Epithelial cell of prostate (primary cell): Measurements from ENCODE around the gene HLA-DQA1.
"Not testable (repeated sequence)": the region's sequence is repeated elsewhere in the genome, so short reads cannot be mapped to it uniquely, and the experiment has no call there.

ENCODE experiments used
- DNase-seq: peaks from one replicate; pipeline ENCODE4 v3.0.0-alpha.2; 2011; ENCODE audit warnings: low read depth, low spot score
- H3K27ac ChIP-seq: fragments of 450-650 bp; 2 replicates; pipeline ENCODE4 v1.5.1; 2017; ENCODE audit warnings: mild to moderate bottlenecking

HLA-DQA1 gene

GRCh38 chr6:32637219-32637880 lies at the start of gene HLA-DQA1:
TSS of gene HLA-DQA1 (plus strand) at chr6:32637406. CDS start at chr6:32637459, 53 bp downstream.
- no peak for DNase-seq
- no peak within 1 kb of the TSS for H3K27ac ChIP-seq

- no peak overlapping the region for H3K27ac ChIP-seq
- DNase-seq = no peak
These were observed 49.0 kb upstream of the HLA-DQA1 start for GRCh38 chr6:32588156-32588555.

- H3K27ac ChIP-seq = no peak within 1 kb of the TSS
- no peak for DNase-seq
These were observed 47.4 kb upstream of the HLA-DQA1 start, which contains the start of gene HLA-DRB1 for GRCh38 chr6:32589596-32590449. TSS of gene HLA-DRB1 (minus strand) at chr6:32589848. CDS start at chr6:32589742, 106 bp downstream.

DNA sequence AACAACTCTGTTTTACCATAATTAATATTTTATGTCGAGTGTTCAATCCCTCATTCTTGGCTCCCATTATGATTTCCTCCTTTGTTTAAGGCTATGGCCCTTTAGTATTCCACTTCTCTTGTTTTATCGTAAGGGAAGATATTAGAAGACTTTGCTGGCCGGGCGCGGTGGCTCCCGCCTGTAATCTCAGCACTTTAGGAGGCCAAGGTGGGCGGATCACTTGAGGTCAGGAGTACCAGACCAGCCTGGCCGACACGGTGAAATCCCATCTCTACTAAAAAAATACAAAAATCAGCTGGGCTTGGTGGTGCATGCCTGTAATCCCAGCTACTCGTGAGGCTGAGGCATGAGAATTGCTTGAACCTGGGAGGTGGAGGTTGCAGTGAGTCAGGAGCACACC lies 46.5 kb upstream of the HLA-DQA1 start:
- not testable (repeated sequence) for DNase-seq, H3K27ac ChIP-seq

DNA sequence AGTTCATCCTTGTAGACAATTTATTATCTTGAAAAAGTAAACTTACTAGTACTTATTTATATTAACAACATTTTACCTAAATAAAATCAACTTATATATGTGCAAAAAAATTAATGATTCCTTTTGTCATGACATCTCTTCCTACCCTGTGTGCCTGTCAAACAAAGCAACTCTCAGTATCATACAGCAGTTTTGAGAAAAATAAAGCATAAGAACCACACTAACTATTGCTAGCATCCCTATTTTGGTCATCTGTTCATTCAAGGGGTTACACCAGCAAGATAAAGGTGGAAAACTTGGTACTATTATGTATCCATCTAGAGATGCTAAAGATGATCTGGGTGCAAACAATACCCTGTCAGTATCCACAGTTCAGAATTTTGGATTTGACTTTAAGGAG lies 40.2 kb upstream of the HLA-DQA1 start:
- DNase-seq = no peak
- H3K27ac ChIP-seq = no peak overlapping the region

DNA sequence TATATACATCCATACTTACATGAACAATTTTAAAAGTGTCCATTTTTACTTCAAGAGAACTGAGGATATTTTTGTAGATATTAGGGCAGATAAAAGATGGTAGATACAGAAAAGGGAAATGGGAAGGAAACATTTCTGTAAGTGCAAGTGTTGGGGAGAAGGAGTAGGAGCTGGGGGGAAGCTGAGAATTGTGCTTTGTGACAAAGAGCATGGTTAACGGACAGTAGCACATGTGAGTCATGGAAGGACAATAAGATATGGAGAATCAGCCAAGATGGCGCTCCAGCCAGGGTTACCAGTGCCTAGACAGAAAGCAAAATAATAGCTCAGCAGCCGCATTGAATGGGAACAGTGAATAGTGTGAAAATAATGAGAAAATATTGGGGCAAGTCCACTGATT lies 34.8 kb upstream of the HLA-DQA1 start:
- no peak for DNase-seq
- no peak overlapping the region for H3K27ac ChIP-seq

- H3K27ac ChIP-seq = no peak overlapping the region
- no peak for DNase-seq
These were observed 34.0 kb upstream of the HLA-DQA1 start for GRCh38 chr6:32603222-32603621.

DNA sequence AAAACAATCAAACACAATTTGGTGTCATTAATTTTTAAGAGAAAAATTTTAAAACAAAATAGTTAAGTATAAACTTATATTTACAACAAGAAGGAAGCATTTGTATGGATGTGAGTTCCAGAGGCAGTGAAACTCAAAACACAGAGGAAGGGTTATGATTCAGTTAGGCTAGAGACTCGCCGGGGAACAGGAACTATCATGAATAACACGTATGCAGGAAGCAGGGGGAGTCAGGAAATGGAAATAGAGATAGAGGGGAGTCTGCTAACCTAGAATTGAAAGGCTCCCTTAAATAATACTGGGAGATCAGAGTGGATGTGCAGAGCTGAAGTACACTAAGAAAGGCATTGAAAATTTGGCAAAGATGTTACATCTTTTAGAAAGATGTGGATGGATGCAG lies 33.3 kb upstream of the HLA-DQA1 start:
- H3K27ac ChIP-seq = no peak overlapping the region
- no peak for DNase-seq

- H3K27ac ChIP-seq = no peak overlapping the region
- DNase-seq = no peak
These were observed 32.8 kb upstream of the HLA-DQA1 start for GRCh38 chr6:32604434-32604877.

- H3K27ac ChIP-seq = no peak overlapping the region
- no peak for DNase-seq
These were observed 29.8 kb upstream of the HLA-DQA1 start for GRCh38 chr6:32607263-32607987.

- no peak overlapping the region for H3K27ac ChIP-seq
- no peak for DNase-seq
These were observed 29.3 kb upstream of the HLA-DQA1 start for GRCh38 chr6:32607988-32608298.

DNA sequence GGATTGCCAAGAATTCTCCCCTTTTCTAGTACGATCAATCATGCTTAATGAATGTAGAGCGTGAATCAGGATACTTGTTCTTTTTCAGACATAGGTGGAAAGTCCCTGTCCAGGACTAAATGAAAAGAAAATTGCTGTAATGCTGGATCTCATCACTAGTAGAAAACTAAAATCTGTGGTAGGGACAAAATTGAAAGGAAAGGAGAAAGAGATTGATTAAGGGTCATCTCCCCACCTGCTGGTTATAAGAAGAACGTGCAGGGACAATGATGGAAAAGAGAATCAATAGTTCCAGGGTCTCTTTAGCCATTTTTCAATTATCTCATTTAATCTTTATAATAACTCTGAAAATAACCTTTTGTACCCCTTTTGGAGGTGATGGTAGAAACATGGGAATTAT lies 28.8 kb upstream of the HLA-DQA1 start:
- no peak overlapping the region for H3K27ac ChIP-seq
- DNase-seq = no peak

GRCh38 chr6:32609391-32609730 lies 27.8 kb upstream of the HLA-DQA1 start:
- H3K27ac ChIP-seq = no peak overlapping the region

DNA sequence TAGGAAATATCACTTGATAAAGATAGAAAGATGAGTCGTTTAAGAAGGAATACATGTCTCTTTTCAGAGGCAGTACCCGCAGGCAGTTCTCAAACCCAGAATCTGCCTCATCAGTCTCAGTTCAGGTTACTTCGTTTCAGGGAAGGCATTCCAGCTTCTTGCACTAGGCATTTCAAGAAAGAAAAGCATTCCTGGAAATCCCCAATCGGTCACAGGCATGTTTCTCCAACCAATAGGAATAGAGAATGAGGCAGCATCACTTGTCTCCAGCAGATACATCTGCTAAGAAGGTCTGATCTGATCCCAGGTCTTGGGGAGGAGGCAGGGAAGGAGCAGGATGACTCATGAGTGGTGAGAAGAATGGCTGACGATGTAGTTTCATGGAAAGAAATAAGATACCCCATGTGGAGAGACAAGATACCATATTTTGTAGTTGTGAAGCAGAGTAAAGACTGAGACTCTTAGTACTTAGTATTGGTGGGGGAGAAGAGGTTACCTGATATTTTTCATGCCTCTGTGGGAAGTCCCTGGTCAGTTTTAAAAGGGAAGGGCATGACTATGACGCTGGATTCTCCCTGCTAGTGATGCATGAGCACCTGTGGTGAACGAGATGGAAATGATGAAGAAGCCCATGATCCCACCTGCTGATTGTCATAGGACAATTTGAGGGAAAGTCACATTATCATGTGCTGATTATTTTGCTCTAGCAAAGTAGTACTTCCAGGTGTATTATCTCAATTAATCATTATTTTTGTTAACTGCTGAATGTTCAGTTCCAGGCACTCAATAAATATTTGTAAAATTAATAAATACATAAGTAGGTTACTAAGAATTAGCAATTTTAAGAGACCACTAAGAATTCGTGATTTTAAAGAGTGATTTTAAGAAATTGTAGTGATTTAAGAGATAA lies 27.2 kb upstream of the HLA-DQA1 start:
- DNase-seq = peak; percentile 87
- no peak overlapping the region for H3K27ac ChIP-seq

More at GRCh38 chr6:32609391-32609730, 27.8 kb upstream of the HLA-DQA1 start:
- DNase-seq = no peak

GRCh38 chr6:32610682-32611296 lies 26.4 kb upstream of the HLA-DQA1 start:
- DNase-seq = no peak
- no peak overlapping the region for H3K27ac ChIP-seq

- no peak overlapping the region for H3K27ac ChIP-seq
- DNase-seq = no peak
These were observed 23.7 kb upstream of the HLA-DQA1 start for GRCh38 chr6:32613475-32613874.

GRCh38 chr6:32614366-32615081 lies 22.7 kb upstream of the HLA-DQA1 start:
- H3K27ac ChIP-seq = no peak overlapping the region
- DNase-seq = no peak

DNA sequence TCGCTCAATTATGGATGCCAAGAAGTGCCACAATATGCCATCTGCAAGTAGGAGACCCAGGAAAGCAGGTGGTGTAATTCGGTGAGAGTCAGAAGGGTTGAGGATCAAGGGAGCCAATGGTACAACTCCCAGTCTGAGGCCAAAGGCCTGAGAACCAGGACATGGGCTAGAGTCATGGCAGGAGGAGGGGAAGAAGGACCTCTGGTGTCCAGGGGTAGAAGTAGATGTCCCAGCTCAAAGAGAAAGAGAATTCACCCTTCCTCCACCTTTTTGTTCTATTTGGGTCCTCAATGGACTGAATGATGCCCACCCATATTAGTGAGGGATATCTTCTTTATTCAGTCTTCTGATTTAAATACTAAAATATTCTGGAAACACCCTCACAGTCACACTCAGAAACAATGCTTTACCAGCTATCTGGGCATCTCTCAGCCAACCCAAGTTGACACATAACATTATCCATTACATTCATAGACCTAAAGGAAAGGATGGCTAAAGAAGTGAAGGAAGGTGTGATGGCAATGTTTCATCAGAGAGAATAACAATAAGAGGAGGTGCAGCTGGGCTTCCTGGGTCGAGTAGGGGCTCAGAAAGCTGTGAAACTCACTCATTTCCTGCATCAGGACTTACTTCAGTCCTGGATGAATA lies 21.2 kb upstream of the HLA-DQA1 start:
- no peak overlapping the region for H3K27ac ChIP-seq
- DNase-seq = no peak
